H1 (cell line): Measurements from ENCODE around the gene PTH1R. TPM values are rescaled to one million over a fixed set of nuclear protein-coding genes. Genes with fewer than 3 reads are reported as not detected.

Experiments used
- CTCF ChIA-PET: fragments of 300-600 bp; sonication (Branson Sonifier 250); formaldehyde crosslinking; loops from one replicate; lab custom pipeline; 2021; ENCODE audit not compliant: partially characterized antibody; lab: Charles Lee
- POLR2A ChIA-PET: fragments of 300-600 bp; sonication (Branson Sonifier 250); formaldehyde crosslinking; loops from one replicate; lab custom pipeline; 2021; ENCODE audit warnings: inconsistent platforms; ENCODE audit not compliant: partially characterized antibody; lab: Charles Lee
- DNase-seq, 2 experiments: peaks; one replicate each; pipeline versions ENCODE4 v3.0.0 to v3.0.0-alpha.2; 2010 to 2022; ENCODE audit warnings: low spot score in 2 of 2, low read depth in 1 of 2, mixed read lengths in 1 of 2
- FAIRE-seq: peaks from 2 replicates; lab custom pipeline; 2011; peaks lifted over from hg19 to GRCh38; lab: Jason Lieb, UNC
- H2AFZ ChIP-seq: 2 replicates; pipeline ENCODE4 v1.8.1; 2012; ENCODE audit warnings: low read length, inconsistent platforms
- H2AK5ac ChIP-seq: 2 replicates; pipeline ENCODE4 v1.6.1; 2013; ENCODE audit warnings: low read depth, low read length
- H2BK120ac ChIP-seq: replicated peaks from 2 replicates; pipeline ENCODE3; 2013; ENCODE audit warnings: low read depth, low read length, inconsistent platforms
- H2BK12ac ChIP-seq: 2 replicates; pipeline ENCODE4 v1.6.1; 2013; ENCODE audit warnings: low read depth, low read length
- H2BK15ac ChIP-seq: 2 replicates; pipeline ENCODE4 v1.6.1; 2013; ENCODE audit warnings: low read length
- H2BK20ac ChIP-seq: 2 replicates; pipeline ENCODE4 v1.6.1; 2013; ENCODE audit warnings: low read length
- H2BK5ac ChIP-seq: 2 replicates; pipeline ENCODE4 v1.6.1; 2013; ENCODE audit warnings: low read depth, low read length
- H3K14ac ChIP-seq: 2 replicates; pipeline ENCODE4 v1.6.1; 2013; ENCODE audit warnings: inconsistent platforms; ENCODE audit not compliant: insufficient read length
- H3K18ac ChIP-seq: 2 replicates; pipeline ENCODE4 v1.6.1; 2013; ENCODE audit warnings: low read length; ENCODE audit errors: extremely low read depth
- H3K23ac ChIP-seq: 2 replicates; pipeline ENCODE4 v1.6.1; 2013; ENCODE audit warnings: inconsistent platforms; ENCODE audit not compliant: insufficient read length
- H3K23me2 ChIP-seq: 2 replicates; pipeline ENCODE4 v1.6.1; 2013; ENCODE audit warnings: low read depth, low read length
- H3K27ac ChIP-seq: 2 replicates; pipeline ENCODE4 v1.6.1; 2011; ENCODE audit warnings: low read depth, low read length, inconsistent platforms
- H3K27me3 ChIP-seq, 4 experiments: replicated peaks in 1 of 4; 1 replicate in 1 of 4; 2 replicates in 3 of 4; pipeline versions ENCODE4 v1.6.1 to v1.8.1; 2011 to 2013; ENCODE audit warnings: low read length in 3 of 4, mild to moderate bottlenecking in 3 of 4, inconsistent platforms in 2 of 4, mixed read lengths in 2 of 4, moderate library complexity in 1 of 4; ENCODE audit not compliant: control insufficient read depth in 3 of 4, insufficient read depth in 3 of 4; ENCODE audit errors: extremely low read depth in 1 of 4
- H3K36me3 ChIP-seq, 4 experiments: 2 replicates each; pipeline versions ENCODE4 v1.6.1 to v1.8.1; 2011 to 2013; ENCODE audit warnings: mild to moderate bottlenecking in 4 of 4, low read length in 3 of 4, moderate library complexity in 2 of 4, control low read depth in 1 of 4, inconsistent platforms in 1 of 4; ENCODE audit not compliant: insufficient read depth in 4 of 4, control insufficient read depth in 2 of 4
- H3K4ac ChIP-seq: replicated peaks from 2 replicates; pipeline ENCODE3; 2013; ENCODE audit warnings: low read length, low read depth, mixed read lengths, inconsistent platforms; ENCODE audit not compliant: insufficient read length
- H3K4me1 ChIP-seq, 4 experiments: replicated peaks in 1 of 4; 1 replicate in 1 of 4; 2 replicates in 3 of 4; pipeline versions ENCODE4 v1.6.1 to v1.8.1; 2011 to 2013; ENCODE audit warnings: low read length in 3 of 4, inconsistent platforms in 2 of 4, mixed read lengths in 1 of 4; ENCODE audit not compliant: insufficient read depth in 4 of 4, control insufficient read depth in 3 of 4
- H3K4me2 ChIP-seq, 2 experiments: 2 replicates each; pipeline versions ENCODE4 v1.6.1 to v1.8.1; 2011 to 2013; ENCODE audit warnings: low read depth in 2 of 2, low read length in 2 of 2, control low read depth in 1 of 2, inconsistent platforms in 1 of 2, mild to moderate bottlenecking in 1 of 2; ENCODE audit not compliant: insufficient read depth in 1 of 2
- H3K4me3 ChIP-seq, 4 experiments: fragments of 200-600, 300-600 bp in 1 of 4; sonication (generic), shearing (Covaris generic), sonication (Bioruptor Twin) in 1 of 4; 2 replicates each; pipeline versions ENCODE4 v1.5.1 to v1.8.1; 2011 to 2016; ENCODE audit warnings: low read length in 4 of 4, low read depth in 3 of 4, control low read depth in 2 of 4, inconsistent platforms in 2 of 4, mild to moderate bottlenecking in 2 of 4, mixed read lengths in 1 of 4, moderate library complexity in 1 of 4; ENCODE audit not compliant: insufficient read depth in 2 of 4; ENCODE audit errors: extremely low read depth in 1 of 4
- H3K56ac ChIP-seq: replicated peaks from 2 replicates; pipeline ENCODE3; 2013; ENCODE audit warnings: low read depth, mild to moderate bottlenecking, mixed read lengths, low read length, inconsistent platforms; ENCODE audit not compliant: insufficient read length
- H3K79me1 ChIP-seq: 2 replicates; pipeline ENCODE4 v1.6.1; 2013; ENCODE audit warnings: low read depth, low read length, control low read depth
- H3K79me2 ChIP-seq, 2 experiments: 2 replicates each; pipeline versions ENCODE4 v1.6.1 to v1.8.1; 2012 to 2013; ENCODE audit warnings: low read length in 2 of 2, mild to moderate bottlenecking in 2 of 2, inconsistent platforms in 1 of 2; ENCODE audit not compliant: insufficient read depth in 2 of 2, control insufficient read depth in 1 of 2
- H3K9ac ChIP-seq, 4 experiments: replicated peaks in 1 of 4; 1 replicate in 1 of 4; 2 replicates in 3 of 4; pipeline versions ENCODE4 v1.6.1 to v1.8.1; 2011 to 2013; ENCODE audit warnings: low read depth in 3 of 4, low read length in 3 of 4, control low read depth in 2 of 4, mild to moderate bottlenecking in 2 of 4, moderate library complexity in 2 of 4, inconsistent platforms in 1 of 4; ENCODE audit errors: extremely low read depth in 1 of 4
- H3K9me3 ChIP-seq, 2 experiments: 2 replicates each; pipeline versions ENCODE4 v1.6.1 to v1.8.1; 2012 to 2013; ENCODE audit warnings: mild to moderate bottlenecking in 2 of 2, moderate library complexity in 2 of 2, control low read depth in 1 of 2, inconsistent platforms in 1 of 2, low read depth in 1 of 2, low read length in 1 of 2, mixed read lengths in 1 of 2; ENCODE audit not compliant: insufficient read depth in 2 of 2
- H4K20me1 ChIP-seq, 2 experiments: replicated peaks in 1 of 2; 2 replicates each; pipeline versions ENCODE3 to v1.8.1; 2011 to 2013; ENCODE audit warnings: inconsistent platforms in 2 of 2, low read length in 2 of 2, mild to moderate bottlenecking in 1 of 2; ENCODE audit not compliant: insufficient read depth in 2 of 2, control insufficient read depth in 1 of 2
- H4K5ac ChIP-seq: 2 replicates; pipeline ENCODE4 v1.6.1; 2013; ENCODE audit warnings: low read length, low read depth, mixed read lengths, inconsistent platforms; ENCODE audit not compliant: insufficient read length
- H4K8ac ChIP-seq: 2 replicates; pipeline ENCODE4 v1.8.0; 2013; ENCODE audit warnings: mild to moderate bottlenecking, moderate library complexity, low read length, inconsistent platforms; ENCODE audit not compliant: insufficient read depth; ENCODE audit errors: extremely low read depth
- H4K91ac ChIP-seq: replicated peaks from 2 replicates; pipeline ENCODE3; 2013; ENCODE audit warnings: low read length, mixed read lengths, inconsistent platforms; ENCODE audit not compliant: insufficient read length
- BCL11A ChIP-seq, 2 experiments: IDR thresholded peaks; one replicate each; pipeline ENCODE4 v1.6.1; 2011; ENCODE audit warnings: low read depth in 2 of 2, low read length in 2 of 2, mild to moderate bottlenecking in 2 of 2
- CBX5 ChIP-seq: fragments of 300-800, 300-1000 bp; sonication (generic); IDR thresholded peaks from 2 replicates; pipeline ENCODE4 v1.7.1; 2016; ENCODE audit warnings: antibody characterized with exemption, low read length, low read depth
- EZH2 ChIP-seq: fragments of 200-600 bp; sonication (generic); IDR thresholded peaks from 2 replicates; pipeline ENCODE4 v1.7.1; 2012; ENCODE audit warnings: low read depth, mild to moderate bottlenecking, moderate library complexity, low read length, inconsistent platforms; ENCODE audit not compliant: severe bottlenecking
- PHF8 ChIP-seq: fragments of 200-600 bp; sonication (generic); conservative IDR thresholded peaks from 2 replicates; pipeline ENCODE4 v1.7.1; 2012; ENCODE audit warnings: low read depth, mild to moderate bottlenecking, inconsistent platforms, low read length, moderate library complexity
- SP4 ChIP-seq: IDR thresholded peaks from 2 replicates; pipeline ENCODE4 v1.6.1; 2012; ENCODE audit warnings: low read length, inconsistent platforms
- WGBS, 2 experiments: shearing (Covaris generic) in 1 of 2; methylation state at CpG; one replicate each; pipeline versions ENCODE4 v1.1.6 to v1.1.7; 2013 to 2015; ENCODE audit warnings: low lambda C conversion rate in 2 of 2, mixed read lengths in 2 of 2, inconsistent platforms in 1 of 2, low coverage in 1 of 2, missing lambda C conversion rate in 1 of 2; ENCODE audit not compliant: insufficient replicate concordance in 2 of 2, insufficient coverage in 1 of 2, insufficient read length in 1 of 2; ENCODE audit errors: extremely low coverage in 1 of 2, missing lambda C conversion rate in 1 of 2; 5-methylcytosine and 5-hydroxymethylcytosine counted together
- polyA plus RNA-seq, 7 experiments: library from polyadenylated mRNA; depleted of rRNA in 3 of 7; stranded (reverse) in 5 of 7; unstranded in 2 of 7; fragments of >200 nt in 5 of 7; fragments of 200-250 nt in 2 of 7; gene quantifications; 1 replicate in 5 of 7; 2 replicates in 1 of 7; 4 replicates in 1 of 7; pipeline versions ENCODE4 v1.2.1 to v1.2.3, GENCODE V29; 2011 to 2013; ENCODE audit warnings: missing spikeins in 2 of 7, mixed read lengths in 2 of 7
- total RNA-seq: library from RNA; stranded (reverse); fragmentation: NEBNext Ultra II Directional; extraction: Animal tissue kit (Norgen Biotek cat#: 25700); gene quantifications from 2 replicates; pipeline ENCODE4 v1.2.1, GENCODE V29; 2021

Gene PTH1R
- total and polyA plus RNA-seq, 2 of the 8 experiments (the other 6 are each of a cell fraction or from before 2014, with no cell fraction given) = 0.57 to 1.5 TPM

GRCh38 chr3:46844881-46845312, 32.6 kb upstream of the PTH1R start:
- Histone ChIP-seq H3K27ac (no peak overlapping the region), H3K23me2 (peaks cover 4% of the 10 kb centered on the region; the same call in 1 of the 2 replicates), H3K79me2 (no peaks in the 10 kb centered on the region), H3K36me3 (no peaks in the 10 kb centered on the region), H3K4ac (no peak overlapping the region), H2AFZ (0 out of 2 replicates have a peak overlapping the region, but pooled peaks have one; percentile 70), H3K23ac (no peak overlapping the region), H4K8ac (no peak overlapping the region; the same call in none of the 2 replicates), H2BK15ac (peak overlapping the region; percentile 95; the same call in 1 of the 2 replicates), H3K4me3 (peak overlapping the region in 2 of 4 experiments; percentile 31 to 63; a peak in 5 of 8 replicates), H3K27me3 (peaks cover 0 to 13% (median 5%) of the 10 kb centered on the region in 4 experiments; a peak in 4 of 7 replicates), H3K14ac (no peak overlapping the region), H2BK5ac (peak overlapping the region; percentile 52; the same call in 1 of the 2 replicates), H2BK12ac (peak overlapping the region; percentile 60), H3K9me3 (peaks cover 0 to 4% of the 10 kb centered on the region in 2 experiments; a peak in 1 of 4 replicates), H3K4me2 (peak overlapping the region; percentile 63 to 64), H3K18ac (peak overlapping the region; percentile 90), H3K9ac (no peak overlapping the region; a peak in 1 of 7 replicates), H4K20me1 (no peaks in the 10 kb centered on the region), H3K56ac (no peak overlapping the region), H2AK5ac (no peak overlapping the region)
- 64% methylated on average over 6 of the region's 11 CpGs; no CpG with 5 or more reads in 1 of the 2 experiments for WGBS, 2 experiments
- ChIA-PET POLR2A (interaction anchor here (1.7 to 1.8 kb wide), 2 partner anchors 15 to 17 kb away, joined by 5 read pairs; no protein-coding TSS in a partner anchor), CTCF (interaction anchor here (0.5 to 2.9 kb wide), 21 partner anchors 22 to 673 kb away, joined by 3 to 17 read pairs (median 5); no protein-coding TSS in a partner anchor)
- DNase-seq = peak in 1 of 2 experiments; percentile 49
- TF ChIP-seq PHF8 = no peak
- TF ChIP-seq SP4 = no peak
- no peak for TF ChIP-seq CBX5
- TF ChIP-seq EZH2 = no peak
- no peak for TF ChIP-seq BCL11A (IDR thresholded peaks at IDR 0.05; ENCODE audit: low read depth in 2 of 2, low read length in 2 of 2)
- TF ChIP-seq, all 59 proteins: peak for 0
- Histone ChIP-seq H4K5ac (no peak overlapping the region), H3K4me1 (peaks cover 0 to 10% (median 8%) of the 10 kb centered on the region in 4 experiments; a peak in 6 of 7 replicates), H4K91ac (no peak overlapping the region), H2BK20ac (no peak overlapping the region), H2BK120ac (no peak overlapping the region), H3K79me1 (no peaks in the 10 kb centered on the region)
- FAIRE-seq = no peak
